ENCODE data around the gene COPG2.
A peak's percentile ranks its signal among the peaks of the same experiment; 100 is the strongest.

The COPG2 gene

DNA sequence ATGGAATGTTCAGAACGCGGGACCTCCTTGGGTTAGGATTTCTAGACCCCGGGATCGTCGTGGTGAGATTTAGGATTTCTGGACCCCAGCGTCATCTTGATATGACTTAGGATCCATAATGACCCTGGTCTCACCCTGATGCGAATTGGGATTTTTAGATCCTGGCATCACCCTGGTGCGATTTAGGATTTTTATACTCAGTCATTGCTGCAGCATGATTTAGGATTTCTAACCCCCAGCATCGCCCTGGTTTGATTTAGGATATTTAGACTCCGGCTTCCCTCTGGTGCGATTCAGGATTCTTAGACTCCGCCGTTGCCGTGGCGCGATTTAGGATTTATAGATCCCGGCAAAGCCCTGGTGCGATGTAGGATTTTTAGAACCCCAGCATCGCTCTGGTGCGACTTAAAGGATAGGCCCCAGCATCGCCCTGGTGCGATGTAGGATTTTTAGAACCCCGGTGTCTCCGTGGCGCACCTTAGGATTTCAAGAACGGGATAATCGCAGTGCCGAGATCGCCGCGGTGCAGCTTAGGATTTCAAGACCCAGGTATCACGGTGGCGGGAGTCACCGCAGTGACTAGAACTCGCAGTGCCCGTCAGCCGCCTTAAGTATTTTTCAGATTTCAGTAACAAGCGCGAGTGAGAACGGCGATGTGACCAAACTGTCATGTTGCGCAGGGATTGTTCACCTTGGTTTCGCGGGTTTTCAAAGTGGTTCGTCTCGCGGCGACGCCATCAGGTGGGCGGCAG, 175.8 kb downstream of the COPG2 start:
- DNase-seq: no peak

DNA sequence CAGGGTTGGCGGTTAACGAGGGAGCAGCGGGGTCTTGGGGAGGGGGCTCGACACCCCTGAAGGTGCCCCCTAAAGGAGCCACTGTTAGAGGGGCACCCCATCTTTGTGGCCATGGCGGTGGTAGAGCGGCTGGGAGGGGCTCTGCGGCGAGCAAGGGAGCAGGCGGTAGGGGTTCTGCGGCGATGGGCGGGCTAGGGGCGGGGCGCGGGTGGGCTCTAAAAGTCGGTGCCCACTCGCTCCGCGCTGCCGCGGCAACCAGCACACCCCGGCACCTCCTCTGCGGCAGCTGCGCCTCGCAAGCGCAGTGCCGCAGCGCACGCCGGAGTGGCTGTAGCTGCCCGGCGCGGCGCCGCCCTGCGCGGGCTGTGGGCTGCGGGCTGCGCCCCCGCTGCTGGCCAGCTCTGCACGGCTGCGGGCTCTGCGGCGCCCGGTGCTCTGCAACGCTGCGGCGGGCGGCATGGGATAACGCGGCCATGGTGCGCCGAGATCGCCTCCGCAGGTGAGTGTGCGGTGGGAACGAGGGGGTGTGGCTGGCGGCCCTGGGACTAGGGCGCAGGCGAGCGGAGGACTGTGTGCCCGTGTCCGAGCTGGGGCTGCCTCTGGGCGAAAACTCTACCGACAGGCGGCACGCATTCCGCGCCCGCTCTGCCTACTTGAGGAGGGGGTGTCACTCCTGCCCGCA, 176.6 kb downstream of the COPG2 start, which contains the start of gene MEST:
TSS of gene MEST (plus strand) at position 245 of the 682 bp plus-strand sequence. CDS start at position 474, 229 bp downstream.
- no peak for DNase-seq

DNA sequence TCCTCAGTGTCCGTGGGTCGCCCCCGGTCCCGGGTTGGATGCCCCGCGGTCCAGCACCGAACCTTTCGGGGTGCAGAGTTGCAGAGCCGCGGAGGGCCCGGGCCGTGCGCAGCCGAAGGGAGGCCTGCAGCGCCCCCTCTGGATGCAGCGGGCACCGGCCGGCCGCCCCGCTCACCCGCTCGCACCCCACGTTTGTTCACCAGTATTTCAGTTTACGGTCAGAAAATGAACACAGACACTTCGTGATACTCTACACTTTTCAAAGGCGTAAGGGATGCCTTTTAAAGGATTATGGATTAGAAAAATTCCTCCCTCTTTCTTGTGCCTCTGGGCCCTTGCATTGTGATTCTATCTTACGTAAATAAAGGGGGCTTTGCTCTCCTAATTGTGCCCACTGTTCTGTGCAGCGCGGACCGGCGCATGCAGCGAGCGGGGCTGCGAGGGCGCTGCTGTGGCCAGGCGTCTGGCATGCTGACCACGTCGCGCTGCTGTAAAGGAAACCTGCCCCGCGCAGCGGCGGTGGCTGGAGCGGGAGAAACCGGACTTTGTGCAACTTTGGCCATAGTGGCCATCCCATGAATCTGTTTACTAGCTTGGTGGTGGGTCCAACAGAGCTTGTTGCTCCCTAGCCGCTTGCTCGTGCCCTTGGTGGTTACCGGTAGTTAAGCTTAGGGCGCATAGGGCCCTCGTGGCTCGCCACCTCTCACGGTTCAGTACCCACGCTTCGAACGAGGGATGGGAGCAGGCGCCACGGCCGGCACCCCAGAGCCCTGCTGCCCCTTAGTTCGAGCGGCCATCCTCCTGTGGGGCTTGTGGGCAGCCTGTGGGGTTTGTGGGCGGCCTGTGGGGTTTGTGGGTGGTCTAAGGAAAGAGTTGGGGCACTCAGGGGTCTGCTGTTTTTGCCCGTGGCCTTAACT, 177.4 kb downstream of the COPG2 start:
- DNase-seq: no peak

DNA sequence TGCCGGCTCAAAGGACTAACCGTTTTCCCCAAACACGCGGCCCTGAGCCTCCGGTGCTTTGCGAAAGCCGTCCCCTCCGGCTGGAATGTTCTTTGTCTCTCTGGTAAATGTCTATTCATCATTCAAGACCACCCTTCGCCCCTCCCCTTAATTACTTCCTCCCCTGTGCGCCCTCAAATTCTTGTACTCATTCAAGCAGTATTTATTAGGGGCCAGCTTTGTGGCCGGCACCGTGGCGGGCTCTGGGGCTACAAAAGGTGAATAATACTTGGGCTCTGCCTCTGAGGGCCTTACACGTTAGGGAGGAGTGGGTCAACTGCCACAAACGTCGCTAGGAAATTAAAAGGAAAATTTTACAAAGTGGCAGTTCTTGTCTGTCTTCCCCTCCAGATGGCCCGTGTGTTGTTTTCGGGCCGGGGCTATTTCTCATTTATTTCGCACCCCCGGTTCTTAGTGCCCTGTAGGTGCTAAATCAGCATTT, 178.2 kb downstream of the COPG2 start:
- DNase-seq: no peak

DNA sequence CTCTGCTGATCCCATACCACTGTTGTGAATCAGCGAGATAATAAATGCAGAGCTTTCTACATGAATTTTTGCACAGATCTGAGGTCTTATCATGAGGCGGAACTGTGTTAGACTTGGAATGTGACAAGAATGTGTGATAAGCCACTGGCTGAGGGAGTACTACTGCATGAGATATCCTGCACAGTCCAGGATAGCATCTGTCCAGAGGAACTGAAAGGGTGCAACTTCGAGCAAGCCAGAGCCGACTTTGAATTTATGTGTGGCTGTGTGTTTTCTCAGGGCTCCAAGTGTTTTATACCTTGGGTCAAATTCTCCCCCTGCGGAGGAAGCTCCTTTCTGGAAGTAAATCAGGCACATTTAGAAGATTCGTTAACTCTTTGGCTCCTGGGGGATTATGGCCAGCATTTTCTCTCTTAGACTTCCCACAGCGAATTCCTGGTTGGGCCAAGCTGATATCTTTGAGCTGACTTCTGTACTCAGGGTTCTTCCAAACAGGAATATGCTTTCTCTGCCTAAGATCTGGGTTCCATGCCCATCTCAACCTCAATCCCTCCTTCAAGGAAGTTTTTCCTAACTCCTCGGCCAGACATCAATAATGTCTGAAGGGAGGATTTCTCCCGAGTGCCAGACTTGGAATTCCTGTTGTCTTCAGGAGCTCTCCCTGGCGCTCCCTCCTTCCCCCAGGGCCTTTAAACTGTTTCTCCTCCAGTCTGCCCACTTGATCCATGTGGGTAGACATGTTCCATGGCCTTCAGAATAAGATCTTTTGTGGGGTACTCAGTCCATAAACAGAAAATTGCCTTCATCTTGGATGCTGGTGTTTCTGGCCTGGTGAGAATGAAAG, 179.2 kb downstream of the COPG2 start:
- no peak for DNase-seq

DNA sequence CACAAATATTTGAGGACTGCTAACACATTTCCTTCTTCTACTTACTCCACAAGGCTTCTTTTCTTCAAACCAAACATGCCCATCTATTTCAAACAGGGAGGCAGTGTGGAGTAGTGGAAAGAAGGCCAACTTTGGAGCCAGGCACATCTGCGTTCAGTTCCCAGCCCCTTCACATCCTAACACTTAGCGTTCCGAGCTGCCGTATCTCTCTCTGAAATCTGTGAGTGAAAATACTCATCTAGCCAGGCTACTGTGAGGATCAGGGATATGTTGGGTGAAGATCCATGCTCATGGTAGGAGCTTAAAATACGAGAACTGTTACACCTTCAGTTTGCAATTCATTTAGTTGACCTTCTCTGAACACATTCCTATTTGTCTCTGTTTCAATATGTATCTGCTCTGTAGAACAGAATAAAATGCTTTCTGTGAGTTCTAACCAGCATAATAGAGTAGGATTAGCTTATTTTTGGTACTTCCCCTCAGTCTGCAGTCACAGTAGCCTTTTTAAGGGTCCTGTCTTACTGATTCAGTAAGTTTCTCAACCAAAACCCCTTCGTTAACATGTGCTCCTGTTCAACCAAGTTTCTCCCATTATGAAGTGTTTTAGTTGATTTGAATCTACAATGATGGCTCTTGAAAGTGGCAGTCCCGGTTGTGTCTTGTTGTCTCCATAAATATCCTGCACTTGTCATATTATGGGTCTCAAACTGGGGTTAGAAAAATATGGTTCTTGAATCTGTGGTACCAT, 180.0 kb downstream of the COPG2 start:
- DNase-seq: no peak

DNA sequence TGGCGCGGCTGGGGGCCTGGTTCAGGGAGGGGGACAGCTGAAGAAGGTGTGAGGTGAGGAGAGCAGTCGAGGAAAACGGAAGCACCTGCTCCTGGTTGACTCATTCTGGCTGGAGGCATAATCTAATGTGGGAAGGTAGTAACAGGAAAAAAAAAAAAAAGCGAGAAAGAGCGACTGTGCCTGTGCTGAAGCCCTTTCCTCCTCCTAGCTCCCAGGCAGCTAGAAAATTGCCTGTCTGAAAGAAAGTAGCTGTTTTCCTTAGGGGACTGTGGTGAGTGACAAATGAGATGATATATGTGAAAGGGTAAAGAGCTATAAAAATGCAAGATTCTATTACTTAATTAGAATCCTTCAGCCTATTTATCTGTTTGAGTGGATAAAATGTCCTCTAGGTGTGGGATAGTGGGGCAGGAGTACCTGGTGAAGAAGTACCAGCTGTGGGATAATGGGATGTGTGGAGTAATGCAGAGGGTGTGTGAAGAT, 181.6 kb downstream of the COPG2 start:
- DNase-seq: no peak

DNA sequence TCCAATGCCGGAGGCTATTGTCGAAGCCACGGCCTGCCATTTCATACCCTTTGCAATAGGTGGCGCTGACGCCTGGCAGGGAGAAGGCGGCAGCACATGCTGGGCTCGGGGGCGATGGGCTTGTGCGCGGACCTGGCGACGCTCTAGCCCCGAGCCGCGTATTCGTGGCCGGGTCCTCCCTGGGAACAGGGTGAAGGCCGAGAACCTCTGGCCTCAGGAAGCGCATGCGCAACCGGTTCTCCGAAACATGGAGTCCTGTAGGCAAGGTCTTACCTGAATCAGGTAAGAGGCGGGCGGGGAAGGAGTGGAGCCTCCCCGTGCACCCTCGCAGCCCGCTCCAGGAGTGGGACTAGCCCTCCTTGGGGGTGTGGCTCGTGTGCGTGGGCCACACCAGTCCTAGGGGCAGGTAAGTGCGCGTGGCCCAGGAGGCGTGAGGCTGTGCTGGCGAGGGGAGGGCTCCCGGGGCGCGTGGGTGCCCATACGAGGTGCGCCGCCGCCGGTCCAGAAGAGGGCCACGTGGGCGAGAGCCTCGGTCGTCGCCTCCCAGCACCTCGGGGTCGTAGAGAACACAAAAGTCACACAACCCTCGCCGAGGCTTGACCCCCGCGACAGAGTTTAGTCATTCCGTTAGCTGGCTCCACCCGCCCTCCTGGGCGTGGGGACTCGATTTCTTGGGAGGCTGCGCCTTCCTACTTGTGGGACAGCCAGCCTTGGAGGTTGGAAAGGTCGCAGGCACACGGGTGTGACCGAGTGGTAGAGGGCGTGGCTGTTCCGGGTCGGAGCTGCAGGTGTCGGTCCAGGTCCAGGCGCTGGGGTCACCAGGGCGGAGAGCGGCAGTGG, 182.2 kb downstream of the COPG2 start:
- peak; percentile 14 for DNase-seq

DNA sequence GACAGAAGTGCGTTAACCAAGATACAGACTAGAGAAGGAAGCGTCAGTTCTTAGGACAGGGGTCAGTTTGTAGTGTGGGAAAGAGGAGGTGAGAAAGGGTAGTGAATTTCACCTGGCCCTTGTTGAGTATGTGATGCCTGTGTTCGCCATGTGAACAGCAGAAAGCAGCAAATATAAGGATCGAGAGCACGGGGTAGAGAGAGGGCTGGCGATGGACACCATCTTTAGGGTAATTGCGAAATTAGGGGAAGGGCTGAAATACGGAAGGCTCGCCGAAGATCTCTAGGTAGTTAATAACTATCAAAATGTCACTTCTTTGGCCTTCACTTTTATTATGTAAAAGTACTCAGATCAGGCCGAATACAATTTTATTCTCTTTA, 182.8 kb downstream of the COPG2 start:
- no peak for DNase-seq

DNA sequence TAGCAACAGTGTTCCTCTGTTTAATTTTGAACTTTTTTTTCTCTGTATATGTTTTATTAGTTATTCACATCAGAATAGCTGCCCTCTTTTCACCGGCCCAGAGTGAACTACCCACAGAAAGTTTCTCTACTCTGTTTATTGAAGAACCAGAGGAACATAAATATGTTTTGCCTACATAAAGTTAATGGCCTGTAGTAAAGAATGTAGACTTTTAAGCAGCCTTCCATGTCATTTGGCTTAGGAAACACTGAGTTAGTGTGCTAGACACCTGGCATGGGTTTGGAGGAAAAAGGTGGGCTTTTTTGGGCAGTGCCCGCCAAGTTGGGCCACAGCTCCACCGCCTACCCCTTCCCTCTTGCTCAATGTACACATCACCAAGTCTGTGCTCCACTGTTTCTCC, 185.5 kb downstream of the COPG2 start:
- no peak for DNase-seq

DNA sequence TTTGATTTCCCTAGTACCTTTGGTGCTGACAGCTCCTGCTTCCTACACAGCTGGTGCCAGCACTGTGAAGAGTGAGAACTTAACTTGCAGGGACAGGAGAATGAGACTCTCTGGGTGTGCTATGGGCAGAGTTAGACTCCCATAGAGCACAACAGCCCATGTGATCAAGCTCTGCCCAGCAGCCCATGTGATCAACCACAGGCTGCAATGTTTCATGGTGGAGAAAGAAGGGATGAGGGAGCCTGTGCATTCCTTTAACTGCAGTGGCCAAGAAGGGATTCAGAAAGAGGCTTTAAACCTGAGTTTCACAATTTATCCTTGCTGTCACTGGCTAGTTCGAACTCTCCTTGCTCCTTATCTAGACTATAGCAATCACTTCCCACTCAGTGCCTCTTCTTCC, 186.7 kb downstream of the COPG2 start:
- no peak for DNase-seq

DNA sequence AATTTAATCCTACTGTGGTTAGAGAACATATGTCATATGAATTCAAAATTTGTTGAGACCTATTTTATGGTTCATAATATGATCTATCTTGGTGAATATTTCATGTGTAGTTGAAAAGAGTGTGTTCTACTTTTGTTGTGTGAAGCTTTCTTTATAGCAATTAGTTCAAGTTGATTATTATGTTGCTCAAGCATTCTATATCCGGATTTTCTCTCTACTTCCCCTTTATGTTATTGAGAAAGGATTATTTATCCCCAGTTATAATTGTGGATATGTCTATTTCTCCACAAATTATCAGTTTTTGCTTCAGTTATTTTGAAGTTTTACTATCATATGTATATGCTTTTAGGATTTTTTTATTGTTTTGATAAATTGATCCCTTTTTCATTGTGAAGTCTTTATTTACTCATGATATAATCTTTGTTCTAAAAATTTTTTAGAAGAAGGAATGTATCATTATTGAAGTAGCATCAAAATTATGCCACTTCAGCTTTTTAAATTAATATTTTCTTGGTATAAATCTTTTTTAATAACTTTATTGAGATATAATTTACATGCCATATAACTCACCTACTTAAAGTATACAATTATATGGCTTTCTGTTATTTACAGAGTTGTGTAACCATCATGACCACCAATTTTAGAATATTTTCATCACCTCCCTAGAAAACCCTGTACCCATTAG, 188.7 kb downstream of the COPG2 start:
- no peak for DNase-seq

DNA sequence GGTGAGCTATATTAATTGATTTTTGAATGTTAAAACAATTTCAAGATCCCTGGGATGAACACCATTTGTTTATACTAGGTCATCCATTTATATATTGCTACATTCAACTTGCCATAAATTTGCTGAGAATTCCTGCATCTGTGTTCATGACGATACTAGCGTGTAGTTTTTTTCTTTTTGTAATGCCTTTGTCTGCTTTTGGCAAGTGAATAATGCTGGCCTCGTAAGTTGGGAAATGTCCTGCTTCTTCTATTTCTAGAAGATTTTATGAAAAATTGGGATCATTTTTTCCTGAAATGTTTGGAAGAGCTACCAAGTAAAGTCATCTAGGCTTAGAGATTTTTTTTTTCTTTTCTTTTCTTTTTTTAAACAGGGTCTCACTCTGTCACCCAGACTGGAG, 189.6 kb downstream of the COPG2 start:
- no peak for DNase-seq

DNA sequence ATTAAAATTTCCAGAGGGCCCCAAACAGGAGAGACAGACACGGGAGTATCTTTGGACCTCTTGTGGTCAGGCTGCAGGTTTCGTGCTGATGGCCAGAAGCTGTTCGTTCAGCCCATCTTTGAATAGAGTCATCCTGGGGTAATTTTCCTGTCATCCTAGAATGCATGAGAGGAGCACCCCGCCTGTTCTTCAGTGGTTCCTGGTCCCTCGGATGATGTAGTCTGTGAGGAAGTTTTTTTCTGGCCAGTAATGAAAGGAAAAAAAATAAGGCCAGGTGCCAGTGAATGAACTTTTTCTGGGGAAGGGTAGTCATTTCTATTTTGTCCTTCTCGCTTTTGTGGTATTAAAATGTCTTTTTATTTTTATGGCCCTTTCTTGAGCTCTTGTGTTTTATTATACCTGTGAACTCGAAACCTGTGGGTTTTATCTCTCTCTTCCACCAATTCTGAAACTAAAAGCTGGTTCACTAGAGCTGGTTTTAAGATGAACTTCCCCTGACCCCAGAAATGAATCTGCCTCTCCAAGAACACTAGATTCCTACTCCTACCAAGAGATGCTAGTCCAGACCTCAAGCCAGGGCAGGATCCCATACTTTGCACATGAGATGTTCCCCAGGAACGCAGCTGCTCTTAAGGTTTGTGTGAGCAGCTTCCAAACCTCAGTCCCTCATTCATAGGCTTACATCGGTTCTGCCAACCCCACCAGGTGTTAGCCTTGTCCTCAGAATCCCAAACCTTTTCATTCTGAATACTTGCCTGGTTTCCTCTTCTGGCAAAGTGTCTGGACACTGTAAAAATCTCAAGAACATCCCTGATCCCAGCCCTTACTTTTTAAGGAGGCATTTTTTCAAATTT, 192.0 kb downstream of the COPG2 start:
- no peak for DNase-seq

DNA sequence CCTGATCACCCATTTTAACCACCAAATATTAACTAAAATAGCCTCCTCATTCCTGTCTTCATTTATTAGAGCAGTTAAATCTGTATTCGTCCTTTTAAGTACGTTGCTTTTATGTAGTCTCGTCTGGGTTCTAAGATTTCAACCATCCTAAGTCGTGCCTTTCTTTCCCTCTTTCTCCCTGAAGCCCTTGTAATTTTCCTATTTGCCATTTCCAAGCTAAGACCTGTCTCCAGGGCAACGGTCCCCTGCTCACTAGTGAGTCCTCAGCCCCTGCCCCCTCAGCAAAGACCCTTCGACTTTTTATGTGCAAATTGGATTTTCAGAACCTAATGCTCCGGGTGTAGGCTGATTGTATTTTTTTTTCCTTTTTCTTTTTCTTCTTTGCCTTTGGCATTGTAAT, 192.8 kb downstream of the COPG2 start:
- DNase-seq: no peak

DNA sequence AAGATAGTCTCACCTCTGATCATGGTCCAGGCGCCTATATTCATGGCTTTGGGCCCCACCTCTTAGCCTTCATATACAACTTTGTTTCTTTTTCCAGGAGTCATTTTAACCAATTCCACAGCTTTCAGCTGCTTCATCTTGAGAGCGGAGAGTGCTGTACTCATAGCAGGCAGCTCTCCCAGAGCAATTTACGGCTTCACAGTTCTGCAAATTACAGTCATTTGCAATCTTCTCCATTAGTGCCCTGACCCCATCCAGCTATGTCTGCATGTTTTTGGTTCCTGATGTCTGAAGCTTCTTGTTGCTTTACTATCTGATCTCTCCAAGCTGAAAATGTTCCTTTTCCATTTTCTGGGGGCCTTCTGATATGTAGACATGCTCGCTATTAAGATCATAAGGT, 194.7 kb downstream of the COPG2 start:
- no peak for DNase-seq

DNA sequence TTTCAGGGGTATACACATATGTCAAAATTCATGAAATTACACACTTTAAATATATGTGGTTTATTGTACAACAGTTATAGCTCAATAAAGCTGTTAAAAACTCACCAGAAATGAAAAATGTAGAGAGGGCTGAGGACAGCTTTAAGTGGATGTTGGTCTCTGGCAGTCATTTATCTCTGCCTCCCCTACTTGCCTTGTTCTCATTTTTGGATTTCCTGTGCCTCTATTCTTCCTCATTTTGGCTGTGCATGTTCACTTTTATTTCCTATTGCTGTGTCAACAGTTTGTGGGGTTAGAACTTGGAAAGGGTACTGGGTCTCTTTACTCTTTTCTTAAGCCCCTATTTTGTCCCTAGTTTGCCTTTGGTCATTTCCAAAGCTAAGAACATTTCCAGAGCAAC, 195.3 kb downstream of the COPG2 start:
- peak; percentile 23 for DNase-seq

DNA sequence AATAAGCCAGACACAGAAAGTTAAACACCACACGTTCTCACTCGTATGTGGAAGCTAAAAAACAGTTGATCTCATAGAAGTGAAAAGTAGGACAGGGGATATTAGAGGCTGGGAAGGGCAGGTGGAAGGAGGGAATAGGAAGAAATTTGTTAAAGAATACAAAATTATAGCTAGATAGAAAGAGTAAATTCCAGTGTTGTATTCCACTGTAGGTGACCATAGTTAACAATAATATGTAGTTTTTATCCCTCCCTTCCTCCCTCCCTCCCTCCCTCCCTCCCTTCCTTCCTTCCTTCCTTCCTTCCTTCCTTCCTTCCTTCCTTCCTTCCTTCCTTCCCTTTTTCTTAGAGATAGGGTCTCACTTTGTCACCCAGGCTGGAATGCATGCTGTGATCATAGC, 196.6 kb downstream of the COPG2 start:
- no peak for DNase-seq

DNA sequence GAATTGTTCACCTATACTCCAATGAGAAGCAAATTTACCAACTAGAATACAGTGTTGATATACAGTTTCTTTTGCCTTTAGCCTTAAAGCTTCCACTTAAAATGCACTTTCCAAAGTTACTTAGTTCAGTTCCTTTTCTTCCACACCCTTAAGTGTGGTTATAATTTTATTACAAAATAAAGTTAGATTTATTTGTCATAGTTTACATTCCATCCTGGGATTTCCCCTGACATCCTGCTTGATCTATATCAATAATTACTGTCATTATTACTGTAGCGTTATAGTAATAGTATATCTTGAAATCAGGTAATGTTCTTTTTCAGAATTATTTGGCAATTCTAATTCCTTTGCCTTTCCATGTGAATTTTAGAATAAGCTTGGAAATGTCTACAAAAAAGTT, 199.9 kb downstream of the COPG2 start:
- no peak for DNase-seq

Data from KG1 (cell line).